Activated naive CD8-positive, alpha-beta T cell (primary cell): ENCODE measurements around the gene SERPINA10.
"Not testable (repeated sequence)": the region's sequence is repeated elsewhere in the genome, so short reads cannot be mapped to it uniquely, and the experiment has no call there.

ENCODE experiments used
- H3K27ac Mint-ChIP-seq: one replicate; pipeline ENCODE4 v1.8.0; 2021; ENCODE audit warnings: mixed read lengths
- H3K27me3 Mint-ChIP-seq: one replicate; pipeline ENCODE4 v1.8.0; 2021; ENCODE audit warnings: mixed read lengths
- H3K36me3 Mint-ChIP-seq: one replicate; pipeline ENCODE4 v1.8.0; 2021; ENCODE audit warnings: mixed read lengths
- H3K4me1 Mint-ChIP-seq: one replicate; pipeline ENCODE4 v1.8.0; 2021; ENCODE audit warnings: low read depth, mixed read lengths
- H3K4me3 Mint-ChIP-seq: one replicate; pipeline ENCODE4 v1.8.0; 2021; ENCODE audit warnings: mild to moderate bottlenecking, mixed read lengths
- H3K9me3 Mint-ChIP-seq: one replicate; pipeline ENCODE4 v1.8.0; 2021; ENCODE audit warnings: low read depth, mixed read lengths

The SERPINA10 gene

GRCh38 chr14:94278731-94279130 is 14.3 kb downstream of the SERPINA10 start:
- H3K4me1 Mint-ChIP-seq, result no peaks in the 10 kb centered on the region

DNA sequence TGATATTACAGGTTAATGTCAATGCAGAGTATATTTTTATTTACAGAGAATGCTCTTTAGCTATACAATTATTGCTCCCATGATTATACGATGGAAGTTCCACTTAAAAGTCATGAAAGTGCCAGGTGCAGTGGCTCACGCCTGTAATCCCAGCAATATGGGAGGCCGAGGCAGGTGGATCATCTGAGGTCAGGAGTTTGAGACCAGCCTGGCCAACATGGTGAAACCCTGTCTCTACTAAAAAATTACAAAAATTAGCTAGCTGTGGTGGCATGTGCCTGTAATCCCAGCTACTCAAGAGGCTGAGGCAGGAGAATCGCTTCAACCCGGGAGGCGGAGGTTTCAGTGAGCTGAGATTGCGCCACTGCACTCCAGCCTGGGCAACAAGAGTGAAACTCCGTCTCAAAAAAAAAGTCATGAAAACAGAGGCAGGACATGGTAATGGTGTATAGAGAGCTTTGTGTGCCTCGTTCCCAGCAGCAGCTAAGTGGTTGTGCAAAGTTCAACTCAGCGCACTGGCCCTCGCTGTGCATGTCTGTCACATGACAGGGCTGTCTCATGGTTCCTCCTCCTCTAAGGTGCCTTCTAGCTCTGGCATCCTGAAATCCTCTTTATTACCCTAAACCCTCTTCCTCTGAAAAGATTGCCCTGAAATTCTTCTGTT is 16.0 kb downstream of the SERPINA10 start:
- H3K4me1 Mint-ChIP-seq, H3K9me3 Mint-ChIP-seq, H3K27me3 Mint-ChIP-seq, H3K4me3 Mint-ChIP-seq, H3K36me3 Mint-ChIP-seq: not testable (repeated sequence)
- H3K27ac Mint-ChIP-seq, result peak overlapping the region; percentile 17

More at GRCh38 chr14:94278731-94279130, 14.3 kb downstream of the SERPINA10 start:
- Mint-ChIP-seq H3K9me3 (no peaks in the 10 kb centered on the region), H3K27me3 (no peaks in the 10 kb centered on the region), H3K27ac (no peak overlapping the region), H3K36me3 (no peaks in the 10 kb centered on the region), H3K4me3 (no peak overlapping the region)

DNA sequence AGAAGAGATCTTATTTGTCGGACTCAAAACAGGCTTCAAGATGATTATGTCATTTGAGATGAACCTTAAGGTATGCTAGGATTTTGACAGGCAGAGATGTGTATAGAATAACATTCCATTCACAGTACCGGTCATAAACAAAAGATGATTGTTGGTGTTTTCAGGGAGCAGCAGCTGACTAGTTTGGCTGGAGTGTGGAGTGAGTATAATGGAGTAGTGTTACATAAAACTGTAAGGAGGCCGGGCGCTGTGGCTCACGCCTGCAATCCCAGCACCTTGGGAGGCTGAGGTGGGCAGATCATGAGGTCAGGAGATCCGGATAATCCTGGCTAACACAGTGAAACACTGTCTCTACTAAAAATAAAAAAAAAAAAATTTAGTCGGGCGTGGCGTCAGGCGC is 23.9 kb downstream of the SERPINA10 start:
- Mint-ChIP-seq H3K9me3 (no peaks in the 10 kb centered on the region), H3K27me3 (peaks cover 13% of the 10 kb centered on the region), H3K4me3 (no peak overlapping the region), H3K27ac (no peak overlapping the region), H3K4me1 (no peaks in the 10 kb centered on the region), H3K36me3 (peaks cover 2% of the 10 kb centered on the region)

DNA sequence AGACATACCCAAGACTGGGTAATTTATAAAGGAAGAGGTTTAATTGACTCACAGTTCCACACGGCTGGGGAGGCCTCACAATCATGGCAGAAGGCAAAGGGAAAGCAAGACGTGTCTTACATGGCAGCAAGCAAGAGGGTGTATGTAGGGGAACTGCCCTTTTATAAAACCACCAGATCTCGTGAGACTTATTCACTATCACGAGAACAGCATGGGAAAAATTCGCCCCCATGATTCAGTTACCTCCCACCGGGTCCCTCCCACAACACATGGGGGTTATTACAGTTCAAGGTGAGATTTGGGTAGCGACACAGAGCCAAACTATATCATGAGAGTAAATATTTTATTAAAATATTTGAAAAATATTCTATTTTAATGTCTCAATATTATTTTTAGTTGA is 24.5 kb downstream of the SERPINA10 start:
- not testable (repeated sequence) for H3K4me3 Mint-ChIP-seq, H3K4me1 Mint-ChIP-seq, H3K36me3 Mint-ChIP-seq, H3K9me3 Mint-ChIP-seq, H3K27ac Mint-ChIP-seq
- H3K27me3 Mint-ChIP-seq, result peaks cover 13% of the 10 kb centered on the region

DNA sequence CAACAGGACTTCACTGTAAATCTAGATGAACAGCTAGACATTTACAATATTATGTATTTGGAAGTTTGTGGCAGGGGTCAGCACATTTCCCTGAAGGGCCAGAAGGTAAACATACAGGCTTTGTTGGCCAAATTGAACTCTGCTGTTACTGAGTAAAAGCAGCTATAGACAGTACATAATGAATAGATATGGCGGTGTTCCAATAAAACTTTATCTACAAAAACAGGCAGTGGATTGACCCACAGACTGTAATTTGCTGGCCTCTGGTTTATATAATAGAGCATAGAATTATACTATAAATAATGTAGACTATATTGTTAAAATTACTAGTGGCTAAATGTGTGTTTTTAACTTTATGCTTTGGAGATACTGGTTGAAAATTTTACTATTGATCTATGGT is 25.7 kb downstream of the SERPINA10 start:
- peaks cover 3% of the 10 kb centered on the region for H3K9me3 Mint-ChIP-seq
- no peaks in the 10 kb centered on the region for H3K4me1 Mint-ChIP-seq
- H3K36me3 Mint-ChIP-seq, result peaks cover 4% of the 10 kb centered on the region
- H3K27ac Mint-ChIP-seq, result no peak overlapping the region
- H3K4me3 Mint-ChIP-seq, result no peak overlapping the region
- peaks cover 12% of the 10 kb centered on the region for H3K27me3 Mint-ChIP-seq

DNA sequence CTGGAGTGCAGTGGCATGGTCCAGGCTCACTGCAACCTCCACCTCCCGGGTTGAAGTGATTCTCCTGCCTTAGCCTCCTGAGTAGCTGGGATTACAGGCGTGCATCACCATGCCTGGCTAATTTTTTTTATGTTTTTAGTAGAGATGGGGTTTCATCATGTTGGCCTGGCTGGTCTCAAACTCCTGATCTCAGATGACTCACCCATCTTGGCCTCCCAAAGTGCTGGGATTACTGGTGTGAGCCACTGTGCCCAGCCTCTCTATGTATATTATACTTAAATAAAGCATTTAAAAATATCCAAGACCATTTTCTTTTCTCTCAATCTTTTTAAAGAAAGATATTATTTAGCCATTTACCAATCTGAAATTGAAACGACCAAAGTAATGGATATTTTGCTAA is 28.9 kb downstream of the SERPINA10 start:
- not testable (repeated sequence) for H3K4me1 Mint-ChIP-seq

GRCh38 chr14:94244182-94244581 is 48.9 kb downstream of the SERPINA10 start:
- Mint-ChIP-seq H3K36me3 (peaks cover 2% of the 10 kb centered on the region), H3K27ac (no peak overlapping the region), H3K4me3 (no peak overlapping the region), H3K27me3 (peaks cover 4% of the 10 kb centered on the region), H3K9me3 (no peaks in the 10 kb centered on the region), H3K4me1 (no peaks in the 10 kb centered on the region)

More for the DNA sequence above, 28.9 kb downstream of the SERPINA10 start:
- H3K36me3 Mint-ChIP-seq, H3K27ac Mint-ChIP-seq, H3K4me3 Mint-ChIP-seq, H3K27me3 Mint-ChIP-seq: not testable (repeated sequence)
- H3K9me3 Mint-ChIP-seq, result peaks cover 13% of the 10 kb centered on the region

GRCh38 chr14:94239406-94239805 is 53.7 kb downstream of the SERPINA10 start:
- Mint-ChIP-seq H3K4me3 (no peak overlapping the region), H3K36me3 (peaks cover 2% of the 10 kb centered on the region), H3K9me3 (no peaks in the 10 kb centered on the region), H3K27ac (no peak overlapping the region), H3K27me3 (peaks cover 3% of the 10 kb centered on the region), H3K4me1 (no peaks in the 10 kb centered on the region)

GRCh38 chr14:94237983-94238382 is 55.1 kb downstream of the SERPINA10 start:
- Mint-ChIP-seq H3K9me3 (no peaks in the 10 kb centered on the region), H3K36me3 (peaks cover 2% of the 10 kb centered on the region), H3K27ac (no peak overlapping the region), H3K4me1 (no peaks in the 10 kb centered on the region), H3K4me3 (no peak overlapping the region), H3K27me3 (peaks cover 3% of the 10 kb centered on the region)

- H3K4me3 Mint-ChIP-seq, result no peak overlapping the region
- H3K9me3 Mint-ChIP-seq, result no peaks in the 10 kb centered on the region
- peaks cover 3% of the 10 kb centered on the region for H3K27me3 Mint-ChIP-seq
- peaks cover 2% of the 10 kb centered on the region for H3K36me3 Mint-ChIP-seq
- no peaks in the 10 kb centered on the region for H3K4me1 Mint-ChIP-seq
- H3K27ac Mint-ChIP-seq, result no peak overlapping the region
These were observed 56.0 kb downstream of the SERPINA10 start for GRCh38 chr14:94237046-94237445.
